Renal cortical epithelial cell (primary cell): ENCODE measurements around the gene CYSLTR2. TPM values are rescaled to one million over a fixed set of nuclear protein-coding genes. Genes with fewer than 3 reads are reported as not detected.
"Not testable (repeated sequence)": the region's sequence is repeated elsewhere in the genome, so short reads cannot be mapped to it uniquely, and the experiment has no call there.

Experiments
- DNase-seq: peaks from one replicate; pipeline ENCODE4 v3.0.0-alpha.2; 2011; ENCODE audit warnings: low read depth
- total RNA-seq: library from RNA; depleted of rRNA; stranded (reverse); fragments of >200 nt; gene quantifications from 2 replicates; pipeline ENCODE4 v1.2.3, GENCODE V29; 2014

Gene CYSLTR2
- total RNA-seq, 1 donor from 2014 or later = 0.50 TPM

GRCh38 chr13:48693998-48694397, 40.3 kb downstream of the CYSLTR2 start:
- DNase-seq = no peak

- no peak for DNase-seq
These were observed 42.0 kb downstream of the CYSLTR2 start for GRCh38 chr13:48695776-48696175.

DNA sequence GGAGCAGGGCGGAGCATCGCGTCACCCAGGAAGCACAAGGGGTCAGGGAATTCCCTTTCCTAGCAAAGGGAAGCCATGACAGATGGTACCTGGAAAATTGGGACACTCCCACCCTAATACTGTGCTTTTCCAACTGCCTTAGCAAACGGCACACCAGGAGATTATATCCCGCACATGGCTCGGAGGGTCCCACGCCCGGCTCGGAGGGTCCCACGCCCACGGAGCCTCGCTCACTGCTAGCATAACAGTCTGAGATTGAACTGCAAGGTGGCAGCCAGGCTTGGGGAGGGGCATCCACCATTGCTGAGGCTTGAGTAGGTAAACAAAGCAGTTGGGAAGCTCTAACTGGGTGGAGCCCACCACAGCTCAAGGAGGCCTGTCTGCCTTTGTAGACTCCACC, 42.9 kb downstream of the CYSLTR2 start:
- not testable (repeated sequence) for DNase-seq

GRCh38 chr13:48707405-48707804, 53.7 kb downstream of the CYSLTR2 start:
- DNase-seq = no peak

DNA sequence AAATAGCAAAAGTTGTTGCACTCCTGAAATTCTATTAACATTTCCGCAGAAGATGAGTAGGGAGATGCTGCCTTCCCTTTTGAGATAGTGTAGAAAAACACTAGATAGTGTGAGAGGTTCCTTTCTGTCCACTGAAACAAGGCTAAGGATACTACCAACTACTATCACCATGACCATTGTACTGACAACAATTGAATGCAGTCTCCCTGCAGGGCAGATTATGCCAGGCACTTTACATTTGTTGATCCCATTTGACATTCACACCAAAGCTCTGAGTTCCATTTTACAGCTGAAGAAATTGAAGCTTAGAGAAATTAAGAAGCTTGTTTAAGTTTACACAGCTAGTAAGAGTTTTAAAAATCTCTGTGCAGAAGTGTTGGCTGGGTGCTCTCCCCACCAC, 55.0 kb downstream of the CYSLTR2 start:
- DNase-seq = no peak

GRCh38 chr13:48709213-48709612, 55.5 kb downstream of the CYSLTR2 start:
- no peak for DNase-seq

GRCh38 chr13:48710160-48710559, 56.4 kb downstream of the CYSLTR2 start:
- DNase-seq = no peak

DNA sequence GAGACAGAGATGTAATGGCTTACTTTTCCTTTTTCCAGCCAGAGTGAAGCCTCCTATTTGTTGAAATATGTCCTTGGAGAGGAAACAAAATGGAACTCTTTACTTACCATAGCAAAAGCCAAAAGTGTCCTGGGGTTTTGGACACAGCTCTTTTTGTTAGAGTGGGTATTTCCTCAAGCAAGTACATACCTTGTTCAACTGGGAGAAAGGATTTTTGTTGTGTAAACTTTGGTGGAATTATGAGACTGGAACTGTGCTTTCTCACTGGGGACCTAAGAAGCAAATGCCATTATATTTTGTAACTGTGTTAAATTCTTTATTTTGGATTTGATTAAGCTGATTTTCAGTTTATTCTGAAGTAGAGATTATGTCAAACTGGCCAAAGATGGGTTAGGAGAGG, 58.4 kb downstream of the CYSLTR2 start:
- no peak for DNase-seq

DNA sequence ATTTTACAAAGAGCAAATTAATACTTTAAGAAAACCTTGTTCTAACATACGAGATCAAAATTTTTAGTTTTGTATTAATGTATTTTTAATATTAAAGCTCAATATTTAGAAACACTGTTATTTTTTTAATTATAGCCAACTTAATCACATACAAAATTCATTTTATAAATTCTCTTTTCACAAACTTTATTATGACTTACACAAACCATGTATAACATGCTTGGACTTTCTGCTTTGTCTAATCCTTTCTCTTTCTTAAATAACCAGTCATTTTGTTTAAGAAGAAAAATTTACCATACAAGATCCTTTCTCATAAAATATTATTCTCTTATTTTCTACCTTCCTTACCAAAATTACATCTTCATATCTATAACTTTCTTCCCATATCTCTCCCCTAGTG, 62.2 kb downstream of the CYSLTR2 start:
- no peak for DNase-seq

DNA sequence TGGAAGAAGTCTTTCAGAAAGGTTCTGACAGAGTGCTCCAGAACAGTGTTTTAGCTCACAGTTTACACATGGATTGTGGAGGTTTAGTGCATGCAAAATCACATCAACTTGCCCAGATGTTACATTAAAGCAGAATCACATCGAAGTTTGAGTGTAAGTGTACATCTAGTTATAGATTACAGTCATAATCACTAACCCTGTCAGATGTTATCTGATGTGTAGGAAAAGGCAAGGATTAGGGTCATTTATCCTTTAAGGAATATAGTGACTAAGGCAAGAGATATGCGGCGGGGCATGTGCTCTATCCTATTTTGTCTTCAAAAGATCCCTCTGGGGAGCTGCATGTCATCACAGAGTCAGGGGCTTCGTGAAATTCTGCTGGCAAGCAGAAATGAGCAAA, 66.9 kb downstream of the CYSLTR2 start:
- no peak for DNase-seq

DNA sequence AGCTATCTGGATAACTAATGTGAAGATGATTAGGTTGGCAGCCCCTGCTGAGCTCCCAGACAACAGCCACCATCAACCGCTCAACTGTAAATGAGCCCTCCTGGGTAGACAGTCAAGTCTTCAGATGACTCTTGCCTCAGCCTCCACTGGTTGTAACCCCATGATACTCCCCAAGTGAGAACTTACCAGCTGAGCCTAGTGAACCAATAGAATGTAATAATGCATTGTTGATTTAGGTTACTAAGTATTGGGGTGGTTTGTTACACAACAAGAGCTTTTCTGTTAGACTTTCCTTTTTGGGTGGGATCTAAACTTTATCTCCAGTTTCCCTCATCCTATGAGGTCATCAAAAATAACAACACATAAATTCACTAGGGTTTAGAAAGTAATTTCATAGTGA, 69.4 kb downstream of the CYSLTR2 start:
- DNase-seq = no peak

GRCh38 chr13:48725271-48725670, 71.5 kb downstream of the CYSLTR2 start:
- no peak for DNase-seq

DNA sequence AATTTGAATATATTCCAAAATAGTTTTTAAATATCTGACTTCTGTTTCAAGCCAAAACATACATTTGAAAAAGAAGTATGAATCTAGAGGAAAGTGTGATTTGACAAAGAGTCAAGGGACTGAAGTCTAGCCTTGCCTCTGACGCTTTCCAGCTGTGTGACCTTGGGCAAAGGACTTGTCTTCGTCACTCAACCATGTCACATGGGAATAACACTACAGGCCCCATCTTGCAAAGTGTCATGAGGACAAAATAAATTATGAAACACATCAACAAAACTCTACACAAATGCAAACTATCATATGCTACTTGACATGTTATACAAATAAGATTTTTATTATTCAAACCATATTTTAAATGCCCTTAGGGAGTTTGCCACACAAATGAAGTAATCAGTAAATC, 73.0 kb downstream of the CYSLTR2 start:
- no peak for DNase-seq

- DNase-seq = no peak
These were observed 73.7 kb downstream of the CYSLTR2 start for GRCh38 chr13:48727241-48728011.

DNA sequence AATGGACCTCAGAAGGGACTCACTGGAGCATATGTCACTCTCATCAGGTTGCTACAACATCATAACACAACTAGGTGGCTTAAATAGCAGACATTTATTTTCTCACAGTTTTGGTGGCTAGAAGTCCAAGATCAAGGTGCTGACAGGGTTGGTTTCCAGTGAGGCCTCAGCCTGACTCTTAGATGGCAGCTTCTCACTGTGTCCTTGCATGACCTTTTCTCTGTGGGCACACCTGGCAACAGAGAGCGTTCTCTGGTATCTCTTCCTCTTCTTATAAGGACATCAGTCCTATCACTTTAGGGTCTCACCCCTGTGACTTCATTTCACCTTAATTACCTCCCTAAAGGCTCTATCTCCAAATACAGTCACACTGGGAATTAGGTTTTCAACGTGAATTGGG, 74.5 kb downstream of the CYSLTR2 start:
- no peak for DNase-seq

DNA sequence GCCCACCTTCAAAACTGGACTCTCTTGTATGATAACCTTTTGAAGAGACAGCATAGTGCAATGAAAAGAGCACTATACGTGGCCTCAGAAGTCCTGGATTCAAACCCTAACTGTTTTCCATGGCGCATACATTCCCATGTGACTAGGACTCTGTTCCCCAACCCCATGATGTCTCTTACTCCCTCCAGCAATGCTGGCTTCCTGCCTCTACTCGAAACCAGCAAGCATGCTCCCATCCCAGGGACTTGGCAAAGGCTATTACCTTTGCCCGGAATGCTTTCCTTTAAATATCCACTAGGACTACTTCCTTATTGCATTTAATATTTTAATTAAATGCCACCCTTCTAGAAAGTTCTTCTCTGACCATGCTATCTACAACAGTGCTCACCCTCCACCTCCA, 75.1 kb downstream of the CYSLTR2 start:
- DNase-seq = no peak

DNA sequence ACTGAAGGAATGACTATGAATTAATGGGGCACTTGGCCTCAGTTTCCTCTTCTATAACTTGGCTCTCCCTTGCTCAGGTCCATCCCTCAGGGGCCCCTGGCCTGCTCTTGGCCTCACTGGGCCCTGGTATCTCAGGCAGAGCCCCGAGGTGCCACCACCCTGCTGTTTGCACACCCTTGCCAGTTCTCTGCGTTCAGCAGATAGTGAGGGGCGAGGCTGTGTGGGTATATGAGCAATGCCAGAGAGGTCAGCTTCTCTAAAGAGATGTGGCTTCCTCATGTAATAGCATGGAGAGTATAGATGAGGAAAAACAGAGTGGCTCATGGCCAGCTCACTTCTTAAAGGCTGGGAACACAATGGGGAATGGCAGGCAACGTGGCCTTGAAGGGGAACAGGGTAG, 76.1 kb downstream of the CYSLTR2 start:
- no peak for DNase-seq

DNA sequence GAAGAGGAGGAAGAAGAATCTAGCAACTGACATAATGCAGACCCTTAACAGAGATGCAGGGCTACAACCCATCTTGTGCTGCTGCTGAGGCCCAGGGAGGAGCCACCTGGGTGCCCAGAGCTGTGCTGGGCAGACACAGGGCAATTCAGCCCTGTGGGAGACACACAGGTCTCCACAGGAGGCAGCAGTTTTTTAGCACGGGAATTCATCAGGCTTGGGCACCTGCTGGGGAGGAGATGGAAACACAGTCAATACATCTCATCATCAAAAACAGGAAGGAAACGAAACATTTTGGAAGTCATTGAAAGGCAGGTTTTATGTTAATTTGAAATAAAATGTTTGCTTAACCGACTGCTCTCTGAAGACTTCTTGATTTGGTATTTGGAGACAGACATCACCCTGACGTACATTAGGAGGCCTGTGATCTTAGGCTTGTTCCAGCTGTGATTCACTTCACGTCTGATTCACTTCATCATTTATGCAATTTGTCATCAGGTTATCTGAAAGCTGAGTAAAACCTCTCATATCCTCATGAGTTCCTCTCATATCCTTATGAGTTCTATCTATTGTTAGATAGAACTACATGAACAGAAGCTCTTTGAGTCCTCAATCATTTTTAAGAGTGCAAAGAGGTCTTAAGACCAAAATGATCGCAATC, 77.4 kb downstream of the CYSLTR2 start:
- peak; percentile 42 for DNase-seq

- peak; percentile 9 for DNase-seq
These were observed 78.3 kb downstream of the CYSLTR2 start for GRCh38 chr13:48731957-48732569.

GRCh38 chr13:48733739-48734335, 80.1 kb downstream of the CYSLTR2 start:
- DNase-seq = no peak

- DNase-seq = no peak
These were observed 81.8 kb downstream of the CYSLTR2 start for GRCh38 chr13:48735571-48735970.

- no peak for DNase-seq
These were observed 84.0 kb downstream of the CYSLTR2 start for GRCh38 chr13:48737689-48738088.

- no peak for DNase-seq
These were observed 84.6 kb downstream of the CYSLTR2 start for GRCh38 chr13:48738311-48738710.
